HG03139 (cell line): ENCODE measurements around the gene TOR1A.
"Not testable (repeated sequence)": the region's sequence is repeated elsewhere in the genome, so short reads cannot be mapped to it uniquely, and the experiment has no call there.

Experiments used
- ATAC-seq: cut with Tn5 transposase; IDR thresholded peaks from one replicate; pipeline ENCODE4 v1.9.1; 2021; ENCODE audit not compliant: unreplicated experiment

Gene TOR1A

GRCh38 chr9:129783516-129784361 lies 40.2 kb downstream of the TOR1A start:
- ATAC-seq, result no peak

- ATAC-seq, result no peak
Measured at GRCh38 chr9:129781981-129782380, 42.0 kb downstream of the TOR1A start.

- no peak for ATAC-seq
Measured at GRCh38 chr9:129781131-129781530, 42.8 kb downstream of the TOR1A start.

GRCh38 chr9:129779560-129780190 lies 44.3 kb downstream of the TOR1A start:
- ATAC-seq, result no peak

- ATAC-seq, result no peak
Measured at GRCh38 chr9:129778469-129778868, 45.5 kb downstream of the TOR1A start.

GRCh38 chr9:129777769-129778130 lies 46.2 kb downstream of the TOR1A start:
- no peak for ATAC-seq

- no peak for ATAC-seq
Measured at GRCh38 chr9:129776938-129777768, 46.8 kb downstream of the TOR1A start.

GRCh38 chr9:129776566-129776937 lies 47.4 kb downstream of the TOR1A start:
- ATAC-seq, result no peak

GRCh38 chr9:129776096-129776495 lies 47.8 kb downstream of the TOR1A start:
- not testable (repeated sequence) for ATAC-seq

- ATAC-seq, result no peak
Measured at GRCh38 chr9:129775448-129775798, 48.5 kb downstream of the TOR1A start.

GRCh38 chr9:129774791-129775447 lies 49.0 kb downstream of the TOR1A start:
- no peak for ATAC-seq

GRCh38 chr9:129773262-129774048 lies 50.5 kb downstream of the TOR1A start:
- ATAC-seq, result no peak

- no peak for ATAC-seq
Measured at GRCh38 chr9:129770741-129771140, 53.2 kb downstream of the TOR1A start.

GRCh38 chr9:129769669-129770068 lies 54.3 kb downstream of the TOR1A start:
- ATAC-seq, result no peak

- ATAC-seq, result no peak
Measured at GRCh38 chr9:129768486-129768885, 55.5 kb downstream of the TOR1A start.

- no peak for ATAC-seq
Measured at GRCh38 chr9:129765764-129766317, 58.1 kb downstream of the TOR1A start.

GRCh38 chr9:129762985-129763926 lies 60.7 kb downstream of the TOR1A start:
- ATAC-seq, result no peak
